MM.1S (cell line): ENCODE results near the gene TYMS.

Experiments
- CTCF ChIP-seq: fragments of 300-600 bp; sonication (generic); IDR thresholded peaks from 2 replicates; pipeline ENCODE4 v1.5.1; 2016; ENCODE audit warnings: antibody characterized with exemption, low read length, mixed read lengths
- EZH2 ChIP-seq: fragments of 300-600 bp; sonication (generic); optimal IDR thresholded peaks from 2 replicates; pipeline ENCODE3; 2017; ENCODE audit warnings: low read depth, mild to moderate bottlenecking, antibody characterized with exemption, low read length, mixed read lengths

DNA sequence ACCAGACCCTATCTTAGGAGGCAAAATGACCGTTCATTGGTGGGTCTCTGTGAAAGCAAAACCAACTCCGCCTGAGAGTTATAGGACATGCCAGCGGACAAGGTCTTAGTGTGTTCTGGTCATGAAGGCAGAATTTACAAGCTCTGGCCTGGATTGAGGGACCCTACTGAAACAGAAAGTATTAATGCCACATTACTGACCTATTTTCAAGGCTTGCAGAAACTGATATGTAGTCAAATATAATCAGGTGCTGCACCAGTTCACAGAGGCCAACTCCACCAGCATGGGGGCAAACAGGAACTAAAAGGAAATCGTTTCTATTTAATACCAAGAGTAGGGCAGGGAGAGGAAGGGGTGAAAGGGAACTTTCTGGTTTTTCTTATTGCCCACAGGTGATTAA lies 19.7 kb downstream of the TYMS start:
- TF ChIP-seq CTCF = no peak
- no peak for TF ChIP-seq EZH2
